HG02623 (cell line): ENCODE data around the gene PRPH.
"Not testable (repeated sequence)": the region's sequence is repeated elsewhere in the genome, so short reads cannot be mapped to it uniquely, and the experiment has no call there.

Experiments used
- ATAC-seq: cut with Tn5 transposase; IDR thresholded peaks from one replicate; pipeline ENCODE4 v1.9.1; 2021; ENCODE audit warnings: moderate library complexity; ENCODE audit not compliant: unreplicated experiment

The PRPH gene

DNA sequence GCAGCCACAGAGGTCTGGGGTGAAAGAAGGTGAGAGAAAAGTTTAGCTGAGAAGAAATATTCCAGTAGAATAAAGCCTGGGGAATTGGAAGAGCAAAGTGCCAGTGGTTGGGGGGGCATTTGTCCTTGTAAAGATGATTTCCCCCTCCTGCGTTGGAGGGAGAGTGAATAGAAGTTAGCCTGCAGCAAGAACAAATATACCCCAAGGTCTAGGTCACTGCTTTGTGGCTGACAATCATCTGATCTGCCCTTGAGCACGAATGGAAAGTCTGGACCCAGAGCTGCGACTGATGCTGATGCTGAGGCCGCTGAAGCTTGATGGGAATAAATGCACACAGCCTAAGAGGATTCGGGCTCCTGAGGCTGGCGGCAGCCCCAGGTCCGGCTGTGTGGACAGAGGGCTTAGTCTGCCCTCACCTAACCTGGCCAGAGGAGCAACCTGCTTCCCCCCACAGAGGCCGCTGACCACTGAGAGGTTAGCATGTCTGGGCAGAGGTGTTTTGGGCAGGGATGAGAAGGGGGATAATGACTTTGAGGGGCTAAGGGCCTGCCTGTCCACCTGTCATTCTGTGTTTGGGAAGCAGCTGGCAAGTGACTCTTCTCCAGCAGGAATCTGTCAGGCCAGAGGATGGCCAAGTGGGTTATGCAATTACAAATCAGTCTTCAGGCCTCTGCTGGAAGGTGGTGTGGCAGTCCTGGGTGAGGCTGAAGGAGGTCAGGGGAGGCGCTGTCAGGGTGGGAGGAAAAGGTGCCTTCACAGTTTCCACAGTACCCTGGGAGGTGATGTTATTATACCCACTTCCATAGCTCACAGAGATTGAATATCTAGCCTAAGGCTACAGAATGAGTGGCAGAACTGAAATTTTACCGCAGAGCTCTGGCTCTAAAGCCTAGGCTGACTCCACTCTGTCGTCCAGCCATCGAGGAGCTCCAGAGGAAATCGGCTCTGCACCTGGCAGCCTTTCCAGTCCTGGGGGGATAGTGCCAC lies 18.4 kb upstream of the PRPH start:
- no peak for ATAC-seq

DNA sequence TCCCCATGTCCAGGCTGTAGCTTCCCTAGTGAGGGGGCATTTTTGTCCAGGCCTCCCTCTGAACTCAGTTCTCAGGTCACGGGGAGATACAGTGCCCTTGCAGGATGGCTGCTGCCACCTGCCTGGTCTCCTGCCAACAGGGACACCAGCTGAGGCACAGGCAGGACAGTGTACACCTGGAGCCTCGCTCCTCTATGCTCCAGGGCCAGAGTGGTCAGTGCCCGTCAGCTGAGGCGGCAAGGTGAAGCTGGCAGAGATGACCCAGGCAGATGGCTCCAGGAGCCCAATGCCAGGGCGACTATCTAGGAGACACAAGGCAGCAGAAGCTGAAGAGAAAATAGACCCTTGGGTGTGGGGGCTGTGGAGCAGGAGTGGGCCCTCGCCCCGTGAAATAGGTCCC lies 17.5 kb upstream of the PRPH start:
- no peak for ATAC-seq

DNA sequence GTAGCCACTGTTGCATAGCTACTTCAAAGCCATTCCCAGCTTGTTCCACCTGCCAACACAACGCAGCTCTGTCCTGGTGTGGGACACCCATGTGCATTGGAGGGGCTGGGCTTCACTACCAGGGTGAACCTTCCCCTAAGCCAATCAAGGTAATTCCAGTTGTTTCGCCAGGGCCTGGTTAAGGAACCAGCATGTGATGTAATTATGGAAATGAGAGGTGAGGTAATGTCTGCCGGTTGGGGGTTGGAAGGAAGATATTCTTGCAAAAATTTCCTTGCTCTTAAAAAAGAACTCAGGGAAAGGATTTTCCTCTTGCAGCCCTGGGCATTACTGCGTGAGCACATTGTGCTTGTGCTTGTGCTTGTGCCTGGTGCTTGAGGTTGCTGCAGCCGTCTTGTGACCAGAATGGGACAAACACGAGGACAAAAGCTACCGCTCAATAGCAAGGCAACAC lies 15.2 kb upstream of the PRPH start:
- no peak for ATAC-seq

DNA sequence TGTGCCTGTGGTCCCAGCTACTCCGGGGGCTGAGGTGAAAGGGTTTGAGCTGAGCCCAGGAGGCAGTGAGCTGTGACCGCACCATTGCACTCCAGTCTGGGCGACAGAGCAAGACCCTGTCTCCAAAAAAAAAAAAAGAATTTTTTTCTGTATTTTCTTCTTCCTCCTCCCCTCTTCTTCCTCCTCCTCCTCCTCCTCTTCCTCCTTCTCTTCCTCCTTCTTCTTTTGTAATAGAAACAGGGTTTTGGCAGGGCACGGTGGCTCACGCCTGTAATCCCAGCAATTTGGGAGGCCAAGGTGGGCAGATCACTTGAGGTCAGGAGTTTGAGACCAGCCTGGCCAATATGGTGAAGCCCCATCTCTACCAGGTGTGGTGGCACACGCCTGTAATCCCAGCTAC lies 14.4 kb upstream of the PRPH start:
- not testable (repeated sequence) for ATAC-seq

DNA sequence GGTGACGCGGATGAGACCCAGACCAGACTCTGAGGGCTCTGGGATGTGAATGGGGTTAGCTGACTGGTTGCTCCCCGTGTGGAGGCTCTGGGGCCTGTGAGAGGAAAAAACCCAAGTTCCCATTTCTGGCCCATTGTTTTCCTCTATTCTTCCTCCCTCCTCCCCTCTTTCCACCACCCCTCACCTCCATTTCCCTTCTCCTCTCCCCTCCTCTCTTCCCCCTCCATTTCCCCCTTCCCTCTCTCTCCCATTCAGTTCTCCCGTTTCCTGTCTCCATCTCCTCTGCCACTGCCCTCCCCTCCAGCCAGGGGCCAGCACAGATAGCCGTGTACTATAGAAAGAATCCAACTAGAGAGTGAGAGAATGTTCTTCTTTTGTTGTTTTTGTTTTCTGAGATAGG lies 12.6 kb upstream of the PRPH start:
- no peak for ATAC-seq

DNA sequence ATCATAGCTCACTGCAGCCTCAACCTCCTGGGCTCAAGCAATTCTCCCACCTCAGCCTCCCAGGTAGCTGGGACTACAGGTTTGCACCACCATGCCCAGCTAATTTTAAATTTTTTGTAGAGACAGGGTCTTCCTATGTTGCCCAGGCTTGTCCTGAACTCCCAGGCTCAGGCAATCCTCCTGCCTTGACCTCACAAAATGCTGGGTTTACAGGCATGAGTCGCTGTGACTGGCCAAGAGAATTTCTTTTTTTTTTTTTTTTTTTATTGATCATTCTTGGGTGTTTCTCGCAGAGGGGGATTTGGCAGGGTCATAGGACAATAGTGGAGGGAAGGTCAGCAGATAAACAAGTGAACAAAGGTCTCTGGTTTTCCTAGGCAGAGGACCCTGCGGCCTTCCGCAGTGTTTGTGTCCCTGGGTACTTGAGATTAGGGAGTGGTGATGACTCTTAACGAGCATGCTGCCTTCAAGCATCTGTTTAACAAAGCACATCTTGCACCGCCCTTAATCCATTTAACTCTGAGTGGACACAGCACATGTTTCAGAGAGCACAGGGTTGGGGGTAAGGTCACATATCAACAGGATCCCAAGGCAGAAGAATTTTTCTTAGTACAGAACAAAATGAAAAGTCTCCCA lies 12.1 kb upstream of the PRPH start:
- not testable (repeated sequence) for ATAC-seq

DNA sequence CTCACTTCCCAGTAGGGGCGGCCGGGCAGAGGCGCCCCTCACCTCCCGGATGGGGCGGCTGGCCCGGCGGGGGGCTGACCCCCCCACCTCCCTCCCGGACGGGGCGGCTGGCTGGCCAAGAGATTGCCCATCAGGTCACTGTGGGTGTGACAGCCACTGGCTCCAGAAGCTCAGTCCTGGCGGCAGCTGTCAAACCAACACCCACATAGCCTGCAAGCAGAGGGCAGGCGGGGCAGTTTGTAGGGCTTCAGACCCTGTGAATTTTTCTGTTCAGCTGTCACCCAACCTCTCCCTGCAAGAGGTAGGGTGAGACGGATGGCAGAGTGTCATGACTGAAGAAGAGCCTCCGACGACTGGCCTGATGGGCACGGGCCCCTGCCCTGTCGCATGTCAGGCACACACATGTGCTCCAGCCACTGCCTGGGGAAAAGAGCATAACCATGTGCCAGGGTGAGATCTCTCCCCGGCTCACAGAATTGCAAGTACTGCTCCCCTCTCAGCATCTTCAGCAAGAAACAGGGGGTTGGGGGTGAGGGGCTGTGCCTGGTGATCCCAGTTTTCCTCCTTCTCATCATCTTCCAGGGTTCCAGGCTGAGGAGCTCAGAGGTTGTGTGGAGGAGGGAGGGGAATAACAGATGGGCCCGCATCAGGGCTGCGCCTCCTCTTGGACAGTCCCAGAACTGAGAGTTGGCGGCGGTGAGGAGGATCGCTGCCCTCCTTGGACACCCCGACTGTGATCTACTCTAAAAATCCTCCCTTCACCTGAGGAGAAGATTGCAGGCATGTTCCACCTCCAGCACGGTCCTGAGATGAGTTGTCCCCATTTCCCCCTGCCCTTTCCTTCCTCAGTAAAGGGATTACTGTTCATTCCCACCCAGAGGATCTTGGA lies 11.2 kb upstream of the PRPH start:
- ATAC-seq: no peak

DNA sequence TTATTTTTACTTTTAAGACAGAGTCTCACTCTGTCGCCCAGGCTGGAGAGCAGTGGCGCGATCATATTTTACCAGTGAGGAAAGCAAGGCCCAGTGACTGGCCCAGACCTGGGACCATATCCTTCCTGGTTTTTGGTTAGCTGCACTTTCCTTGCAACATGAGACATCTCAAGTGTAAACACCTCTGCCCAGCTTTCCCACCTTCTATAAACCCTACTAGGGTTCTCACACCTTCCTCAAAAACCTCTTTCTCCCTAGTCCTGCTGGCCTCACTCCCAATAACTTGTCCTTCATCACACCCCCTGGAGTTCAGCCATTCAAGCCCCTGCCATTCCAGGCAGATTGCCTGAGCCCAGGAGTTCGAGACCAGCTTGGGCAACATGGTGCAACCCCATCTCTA lies 10.3 kb upstream of the PRPH start:
- ATAC-seq: no peak

DNA sequence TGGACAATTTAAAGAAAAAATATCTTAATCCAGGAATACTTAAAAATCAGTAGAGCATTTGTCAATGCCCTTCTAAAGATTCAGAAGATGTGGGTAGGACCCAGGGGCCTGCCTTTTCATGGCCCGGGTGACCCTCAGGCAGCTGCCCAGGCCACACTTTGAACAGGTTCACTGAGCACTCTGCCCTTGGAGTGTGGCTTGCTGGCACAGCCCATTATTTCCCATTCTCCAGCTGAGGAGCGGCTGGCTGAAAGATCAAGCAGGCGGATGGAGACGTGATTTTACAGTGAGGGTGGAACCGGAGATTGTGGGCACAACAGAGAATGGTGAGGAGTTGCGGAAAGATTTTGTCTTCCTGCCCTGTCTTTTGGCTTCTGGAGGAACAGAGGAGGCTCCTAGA lies 7.1 kb upstream of the PRPH start:
- ATAC-seq: no peak

DNA sequence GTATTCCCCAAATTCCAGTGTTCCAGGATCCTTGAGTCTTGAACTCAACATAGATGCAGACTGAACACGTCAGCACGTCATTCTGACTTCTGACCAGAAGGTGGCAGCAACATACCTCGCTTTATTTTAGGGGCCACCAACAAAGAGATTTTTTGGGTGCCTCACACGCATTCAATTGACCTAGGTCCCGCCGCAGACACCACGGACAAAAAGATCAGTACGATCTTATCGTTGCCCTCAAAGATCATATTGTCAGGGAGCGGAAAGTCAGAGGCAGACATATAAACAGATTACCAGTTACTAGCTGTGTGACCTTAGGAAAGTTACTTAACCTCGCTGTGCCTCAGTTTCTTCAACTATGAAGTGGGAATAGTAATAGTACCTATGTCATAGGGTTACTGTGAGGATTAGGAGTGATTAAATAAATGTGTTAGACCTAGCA lies 6.5 kb upstream of the PRPH start:
- ATAC-seq: no peak

DNA sequence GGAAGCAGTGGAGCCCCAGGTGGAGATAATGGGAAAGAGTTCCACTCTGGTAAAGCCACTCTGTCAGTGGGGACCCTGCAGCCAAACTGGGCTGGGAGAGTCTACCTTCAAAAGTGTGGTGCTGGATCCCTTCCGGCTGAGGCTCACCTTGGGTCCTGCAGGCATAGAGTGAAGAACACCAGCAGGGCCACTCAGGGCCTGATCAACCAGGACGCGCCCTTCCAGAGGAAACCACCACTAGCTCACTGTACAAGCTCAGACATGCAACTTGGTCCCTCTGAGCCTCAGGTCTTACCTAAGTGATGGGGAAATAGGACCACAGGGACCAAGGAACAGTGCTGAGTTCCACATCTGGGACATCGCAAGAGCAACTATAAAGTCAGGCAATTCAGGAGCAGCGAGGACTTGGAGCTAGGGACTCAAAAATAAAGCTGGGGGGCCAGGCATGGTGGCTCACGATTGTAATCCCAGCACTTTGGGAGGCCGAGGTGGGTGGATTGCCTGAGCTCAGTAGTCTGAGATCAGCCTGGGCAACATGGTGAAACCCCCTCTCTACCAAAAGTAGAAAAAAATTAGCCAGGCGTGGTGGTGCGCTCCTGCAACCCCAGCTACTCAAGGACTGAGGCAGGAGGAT lies 5.9 kb upstream of the PRPH start:
- ATAC-seq: no peak

DNA sequence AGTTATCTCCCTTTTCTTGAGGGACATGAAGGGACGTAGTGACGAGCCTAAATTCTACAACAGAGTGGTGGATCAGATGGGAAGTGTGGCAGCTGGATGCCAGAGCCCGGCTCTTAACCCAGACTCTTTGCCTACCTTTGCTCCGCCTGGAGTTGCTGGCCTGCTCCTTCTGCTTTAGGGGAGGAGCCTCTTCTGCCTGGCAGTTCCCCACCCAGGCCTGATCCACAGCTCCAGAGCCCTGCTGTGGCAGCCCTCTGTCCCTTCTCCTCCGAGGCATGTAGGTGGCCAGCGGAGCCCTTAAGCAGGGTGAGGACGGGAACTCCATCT lies 2.3 kb upstream of the PRPH start:
- no peak for ATAC-seq

DNA sequence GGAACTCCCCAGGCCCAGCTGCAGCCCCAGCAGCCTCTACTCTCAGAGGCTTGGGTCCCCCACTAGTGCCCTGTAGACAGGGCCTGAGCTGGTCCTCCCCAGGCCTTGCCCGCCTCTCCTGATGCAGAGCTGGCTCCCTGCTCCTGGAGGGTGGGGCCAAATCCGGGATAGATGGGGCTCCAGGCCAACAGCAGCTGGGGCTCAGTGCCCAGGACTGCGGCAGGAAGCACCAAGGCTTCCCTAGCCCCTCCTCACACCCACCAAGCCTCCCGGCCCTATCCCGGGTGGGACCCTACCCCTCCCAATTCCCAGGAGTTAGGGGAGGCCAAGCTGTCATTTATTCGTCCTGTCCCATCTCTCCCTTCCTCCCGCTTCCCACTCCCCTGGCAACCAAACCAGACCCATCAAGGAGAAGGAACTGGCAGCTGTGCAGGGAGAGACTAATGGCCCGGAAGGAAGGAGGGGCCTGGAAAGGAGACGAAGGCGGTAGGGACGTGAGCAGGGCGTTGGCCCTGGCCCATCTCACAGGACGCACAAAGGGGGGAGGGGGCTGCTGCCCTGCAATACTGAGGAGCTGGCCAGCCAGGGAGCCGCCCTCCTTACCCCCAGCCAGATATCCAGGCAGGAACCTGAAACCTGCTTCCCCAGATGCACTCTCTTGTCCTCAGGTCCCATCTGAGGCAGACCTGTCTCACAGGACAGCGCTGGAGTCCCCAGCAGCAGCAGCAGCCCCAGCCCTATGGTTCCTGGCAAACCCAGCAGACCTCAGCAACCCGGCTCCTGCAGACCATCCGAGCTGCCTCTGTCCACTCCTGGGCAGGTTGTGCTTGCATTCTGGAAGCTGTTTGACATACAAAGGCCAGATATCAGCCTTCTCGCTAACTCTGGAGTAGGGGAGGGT lies 1.6 kb upstream of the PRPH start:
- ATAC-seq: no peak

DNA sequence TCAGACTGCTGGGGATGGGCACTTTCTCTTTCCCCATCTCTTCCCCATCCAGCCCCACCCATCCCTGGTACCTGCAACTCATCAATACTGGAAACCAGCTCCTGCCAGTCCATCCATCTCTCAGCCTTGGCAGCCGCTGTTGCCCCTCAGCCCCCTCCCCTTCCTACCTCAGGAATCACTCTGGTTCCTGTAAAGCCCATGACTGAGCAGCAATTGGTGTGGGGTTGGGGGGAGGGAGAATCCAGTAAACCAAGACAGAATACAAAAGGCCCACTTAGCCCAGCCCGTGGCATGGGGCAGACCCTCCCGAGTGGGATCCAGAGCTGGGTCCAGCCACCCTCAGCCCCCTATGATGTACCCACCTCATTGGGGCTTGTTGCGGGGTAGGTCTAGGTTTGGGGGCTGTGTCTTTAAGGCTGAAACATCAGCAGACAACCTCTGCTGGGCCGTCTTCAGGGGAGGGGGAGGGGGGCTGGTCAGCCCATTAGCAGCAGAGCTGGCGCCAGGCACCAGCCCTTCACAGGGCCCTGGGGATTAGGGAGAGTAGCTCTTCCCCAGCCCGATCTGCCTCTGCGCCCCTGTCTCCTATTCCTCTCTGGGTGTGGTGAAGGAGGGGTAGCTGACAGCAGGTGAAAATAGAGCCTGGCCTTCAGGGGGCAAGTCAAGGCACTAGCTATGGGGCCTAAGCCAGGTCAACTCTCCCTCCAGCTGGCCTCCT lies 702 bp upstream of the PRPH start:
- ATAC-seq: no peak

DNA sequence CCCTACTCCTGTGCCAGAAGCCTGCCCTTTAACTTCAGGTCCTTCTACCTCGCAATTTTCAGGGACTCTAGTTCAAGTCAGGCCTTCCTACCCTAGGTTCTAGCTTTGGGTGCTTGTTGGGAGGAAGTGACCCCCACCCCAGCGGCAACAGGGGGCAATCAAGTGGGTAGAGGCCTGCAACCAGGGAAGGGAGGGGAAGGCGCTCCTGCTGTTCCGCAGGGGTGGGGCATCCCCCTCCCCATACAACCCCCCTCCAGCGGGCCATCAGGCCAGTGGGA lies 204 bp upstream of the PRPH start:
- no peak for ATAC-seq

DNA sequence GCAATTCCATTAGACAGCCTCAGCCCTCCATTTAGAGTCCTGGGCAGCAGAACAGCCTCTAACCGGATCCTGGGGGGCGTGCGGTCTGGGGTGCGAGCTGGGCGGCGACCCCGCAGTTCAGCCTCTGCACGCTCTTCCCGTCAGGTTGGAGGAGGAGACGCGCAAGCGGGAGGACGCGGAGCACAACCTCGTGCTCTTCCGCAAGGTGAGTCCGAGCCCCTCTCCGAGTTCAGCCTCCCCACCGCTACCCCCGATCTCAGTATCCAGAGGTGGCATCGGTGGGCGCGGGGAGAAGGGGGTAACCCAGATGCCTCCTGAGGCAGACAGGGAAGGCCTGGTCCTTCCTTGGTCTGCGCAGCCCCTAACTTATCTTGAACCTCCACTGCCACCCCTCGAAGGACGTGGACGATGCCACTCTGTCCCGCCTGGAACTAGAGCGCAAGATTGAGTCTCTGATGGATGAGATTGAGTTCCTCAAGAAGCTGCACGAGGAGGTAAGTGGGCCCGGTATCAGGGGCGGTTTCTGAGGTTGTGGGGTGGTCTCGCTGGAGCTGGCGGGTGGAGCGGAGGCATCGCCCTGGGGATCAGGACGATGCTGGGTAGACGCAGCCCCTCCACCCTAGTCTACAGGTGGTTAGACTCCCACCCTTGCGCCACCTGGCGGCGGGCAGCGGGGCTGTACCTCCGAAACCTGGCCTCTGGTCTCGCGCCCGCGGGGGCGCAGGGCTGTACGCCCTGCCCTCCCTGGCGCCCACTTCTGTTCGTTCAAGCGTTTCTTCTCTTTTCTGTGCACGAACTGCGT lies 1.3 kb downstream of the PRPH start:
- ATAC-seq: no peak

DNA sequence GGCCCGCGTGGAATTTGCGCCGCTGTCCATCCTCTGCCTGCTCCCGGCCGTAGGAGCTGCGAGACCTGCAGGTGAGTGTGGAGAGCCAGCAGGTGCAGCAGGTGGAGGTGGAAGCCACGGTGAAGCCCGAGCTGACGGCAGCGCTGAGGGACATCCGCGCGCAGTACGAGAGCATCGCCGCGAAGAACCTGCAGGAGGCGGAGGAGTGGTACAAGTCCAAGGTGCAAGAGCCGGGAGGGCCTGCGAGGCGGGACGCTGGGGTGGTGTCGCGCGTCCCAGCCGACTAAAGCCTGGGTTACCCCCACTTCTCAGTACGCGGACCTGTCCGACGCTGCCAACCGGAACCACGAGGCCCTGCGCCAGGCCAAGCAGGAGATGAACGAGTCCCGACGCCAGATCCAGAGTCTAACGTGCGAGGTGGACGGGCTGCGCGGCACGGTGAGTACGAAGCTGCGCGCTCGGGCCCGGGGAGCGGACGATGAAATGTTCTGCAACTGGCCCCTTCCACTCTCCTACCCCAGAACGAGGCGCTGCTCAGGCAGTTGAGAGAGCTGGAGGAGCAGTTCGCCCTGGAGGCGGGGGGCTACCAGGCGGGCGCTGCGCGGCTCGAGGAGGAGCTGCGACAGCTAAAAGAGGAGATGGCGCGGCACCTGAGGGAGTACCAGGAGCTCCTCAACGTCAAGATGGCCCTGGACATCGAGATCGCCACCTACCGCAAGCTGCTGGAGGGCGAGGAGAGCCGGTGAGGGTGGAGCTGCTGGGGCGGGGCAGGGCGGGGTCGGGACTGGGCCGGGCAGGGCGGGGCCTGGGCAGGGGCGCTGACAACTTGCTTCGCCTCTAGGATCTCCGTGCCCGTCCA lies 2.1 kb downstream of the PRPH start:
- ATAC-seq: no peak

DNA sequence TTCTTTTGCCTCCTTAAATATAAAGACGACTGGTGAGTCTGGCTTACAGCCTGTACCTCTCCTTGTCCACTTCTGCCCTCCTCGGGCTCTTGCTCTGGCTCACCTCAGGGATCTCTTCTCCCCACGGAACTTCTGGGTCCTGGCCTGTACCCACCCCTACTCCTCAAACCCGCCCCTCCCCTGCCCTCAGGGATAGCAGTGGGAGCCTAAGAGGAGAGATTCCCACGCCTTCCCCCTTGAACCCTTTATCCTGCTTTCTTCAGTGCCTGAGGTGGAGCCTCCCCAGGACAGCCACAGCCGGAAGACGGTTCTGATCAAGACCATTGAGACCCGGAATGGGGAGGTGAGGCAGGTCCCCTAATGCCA lies 2.7 kb downstream of the PRPH start:
- no peak for ATAC-seq
